HG03432 (cell line): ENCODE data around the gene GIMAP6.
"Not testable (repeated sequence)": the region's sequence is repeated elsewhere in the genome, so short reads cannot be mapped to it uniquely, and the experiment has no call there.

Experiments used
- ATAC-seq: cut with Tn5 transposase; IDR thresholded peaks from one replicate; pipeline ENCODE4 v1.9.1; 2021; ENCODE audit warnings: mild to moderate bottlenecking, moderate library complexity; ENCODE audit not compliant: unreplicated experiment

Gene GIMAP6

GRCh38 chr7:150631866-150632864 is at the start of gene GIMAP6:
TSS of gene GIMAP6 (minus strand) at chr7:150632385. CDS start at chr7:150630142, 2,243 bp downstream.
- ATAC-seq = peak; percentile 88

- not testable (repeated sequence) for ATAC-seq
Observed at GRCh38 chr7:150680364-150680763, 48.2 kb upstream of the GIMAP6 start.

DNA sequence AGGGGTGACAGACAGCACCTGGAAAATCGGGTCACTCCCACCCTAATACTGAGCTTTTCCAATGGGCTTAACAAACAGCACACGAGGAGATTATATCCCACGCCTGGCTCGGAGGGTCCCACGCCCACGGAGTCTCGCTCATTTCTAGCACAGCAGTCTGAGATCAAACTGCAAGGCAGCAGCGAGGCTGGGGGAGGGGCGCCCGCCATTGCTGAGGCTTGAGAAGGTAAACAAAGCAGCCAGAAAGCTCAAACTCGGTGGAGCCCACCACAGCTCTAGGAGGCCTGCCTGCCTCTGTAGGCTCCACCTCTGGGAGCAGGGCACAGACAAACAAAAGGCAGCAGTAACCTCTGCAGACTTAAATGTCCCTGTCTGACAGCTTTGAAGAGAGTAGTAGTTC is 46.4 kb upstream of the GIMAP6 start:
- not testable (repeated sequence) for ATAC-seq

GRCh38 chr7:150676854-150677253 is 44.7 kb upstream of the GIMAP6 start:
- not testable (repeated sequence) for ATAC-seq

GRCh38 chr7:150676276-150676675 is 44.1 kb upstream of the GIMAP6 start:
- ATAC-seq = not testable (repeated sequence)

DNA sequence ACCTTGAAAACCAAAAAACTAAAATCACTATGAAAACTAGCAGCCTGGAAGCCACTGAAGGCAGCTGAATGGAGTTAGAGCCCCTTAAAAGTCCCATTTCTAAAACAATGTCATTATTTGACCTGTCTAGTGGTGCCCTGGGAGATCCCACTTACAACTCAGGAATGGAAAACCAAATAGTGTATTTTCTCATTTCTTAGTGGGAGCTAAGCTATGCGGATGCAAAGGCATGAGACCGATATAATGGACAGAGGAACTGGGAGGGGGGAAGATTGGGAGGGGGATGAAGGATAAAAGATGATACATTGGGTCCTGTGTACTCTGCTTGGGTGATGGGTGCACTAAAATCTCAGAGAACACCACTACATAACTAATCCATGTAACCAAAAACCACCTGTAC is 43.5 kb upstream of the GIMAP6 start:
- no peak for ATAC-seq

GRCh38 chr7:150671798-150672585 is 39.8 kb upstream of the GIMAP6 start:
- not testable (repeated sequence) for ATAC-seq

DNA sequence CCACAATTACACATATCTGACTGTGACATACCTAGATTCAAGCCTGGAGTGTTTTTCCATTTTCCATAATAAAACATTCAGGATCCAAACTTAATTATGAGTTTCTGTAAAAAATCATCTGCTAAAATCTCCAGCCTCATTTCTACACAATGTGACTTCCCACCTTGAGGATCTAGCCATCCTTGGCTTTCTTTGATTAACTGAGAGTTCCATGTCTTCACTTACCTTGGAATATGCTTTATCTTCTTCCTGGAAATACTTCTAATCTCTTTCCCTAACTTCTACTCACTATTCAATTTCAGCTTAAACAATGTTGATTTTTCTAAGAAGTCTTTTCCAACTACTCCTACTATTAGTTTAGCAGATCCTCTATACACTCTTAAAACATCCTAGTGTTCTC is 36.8 kb upstream of the GIMAP6 start:
- no peak for ATAC-seq

- peak; percentile 81 for ATAC-seq
Observed at GRCh38 chr7:150668472-150668911, 36.3 kb upstream of the GIMAP6 start.

GRCh38 chr7:150666412-150666811 is 34.2 kb upstream of the GIMAP6 start:
- no peak for ATAC-seq

DNA sequence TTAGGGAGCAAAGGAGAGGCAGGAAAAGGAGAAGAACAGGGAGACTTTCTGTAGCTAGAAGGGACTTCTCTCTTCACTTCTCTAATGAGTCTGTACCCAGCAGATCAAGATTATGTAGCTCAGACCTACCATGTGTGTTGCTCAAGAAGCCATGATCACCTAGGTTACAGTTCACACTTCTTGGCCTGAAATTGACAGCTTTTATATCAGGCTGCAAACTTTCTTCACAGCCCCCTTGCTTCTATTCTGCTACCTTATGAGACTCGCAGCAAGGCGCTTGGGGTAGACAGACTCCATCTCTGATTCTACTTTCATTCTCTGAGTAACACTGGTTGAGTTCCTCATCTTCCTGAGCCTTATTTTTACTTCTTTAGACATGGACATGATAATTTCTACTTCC is 33.7 kb upstream of the GIMAP6 start:
- ATAC-seq = no peak

DNA sequence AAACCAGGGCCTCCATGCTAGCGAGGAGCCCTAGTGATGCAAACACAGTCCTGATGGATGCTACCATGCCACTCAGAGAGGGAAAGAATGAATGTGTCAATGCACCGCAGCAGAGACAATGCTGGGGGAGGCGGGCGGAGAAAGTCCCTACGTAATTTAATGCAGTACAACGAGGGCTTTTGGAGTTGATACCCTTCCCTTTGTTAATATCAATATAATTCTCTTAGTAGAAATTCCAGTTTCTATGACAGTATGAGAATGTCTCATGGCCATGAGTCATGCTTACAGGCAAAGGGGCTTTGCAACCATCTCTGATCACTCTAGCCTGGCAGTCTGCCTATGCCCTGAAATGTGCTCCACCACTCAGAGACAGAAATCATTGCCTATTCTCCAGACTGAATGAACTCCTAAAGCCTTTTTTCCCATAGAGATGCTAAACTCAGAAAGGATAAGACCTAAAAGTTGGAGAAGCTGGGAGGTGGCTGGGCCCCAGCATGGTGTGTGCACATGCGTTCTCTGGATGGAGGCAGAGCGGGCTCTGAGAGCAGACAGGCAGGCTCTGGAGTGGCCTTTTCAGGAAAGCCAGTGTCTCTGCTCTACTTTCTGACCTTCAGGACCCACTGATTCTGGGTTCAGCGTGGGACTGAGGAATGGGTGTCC is 33.0 kb upstream of the GIMAP6 start:
- ATAC-seq = no peak

DNA sequence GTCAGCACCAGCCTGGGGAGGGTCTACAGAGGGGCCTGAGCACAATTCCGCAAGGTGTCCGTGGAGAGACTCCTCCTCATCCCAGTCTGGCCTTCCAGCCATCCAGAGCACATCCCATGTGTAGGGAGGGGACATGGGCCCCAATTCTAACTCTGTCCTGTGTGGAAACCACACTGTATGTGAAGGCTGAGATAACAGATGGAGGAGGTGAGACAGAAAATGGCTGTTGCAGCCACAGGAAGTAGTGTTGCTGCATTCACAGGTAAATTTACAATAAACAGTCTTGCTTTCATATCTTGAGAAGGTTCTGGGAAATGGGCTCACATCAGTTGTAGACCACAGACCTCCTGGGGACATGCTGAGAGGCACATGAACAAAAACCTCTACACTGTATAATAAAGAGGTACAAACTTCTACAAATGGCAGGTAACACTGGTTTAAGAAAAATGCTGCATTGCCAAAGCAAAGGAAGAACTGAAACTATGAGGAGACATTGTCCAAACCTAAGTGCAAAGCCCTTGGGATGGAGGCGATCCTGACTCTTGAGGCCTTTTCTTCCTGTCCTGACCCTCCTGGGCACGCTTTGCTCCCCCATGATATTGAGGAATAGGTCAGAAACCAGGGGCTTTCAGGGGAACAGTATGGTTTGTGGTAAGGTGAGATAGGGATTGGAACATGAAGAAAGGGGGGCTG is 31.8 kb upstream of the GIMAP6 start:
- ATAC-seq = no peak

- not testable (repeated sequence) for ATAC-seq
Observed at GRCh38 chr7:150662821-150663220, 30.6 kb upstream of the GIMAP6 start.

- ATAC-seq = no peak
Observed at GRCh38 chr7:150660939-150661613, 28.9 kb upstream of the GIMAP6 start.

- ATAC-seq = no peak
Observed at GRCh38 chr7:150657526-150657925, 25.3 kb upstream of the GIMAP6 start.

DNA sequence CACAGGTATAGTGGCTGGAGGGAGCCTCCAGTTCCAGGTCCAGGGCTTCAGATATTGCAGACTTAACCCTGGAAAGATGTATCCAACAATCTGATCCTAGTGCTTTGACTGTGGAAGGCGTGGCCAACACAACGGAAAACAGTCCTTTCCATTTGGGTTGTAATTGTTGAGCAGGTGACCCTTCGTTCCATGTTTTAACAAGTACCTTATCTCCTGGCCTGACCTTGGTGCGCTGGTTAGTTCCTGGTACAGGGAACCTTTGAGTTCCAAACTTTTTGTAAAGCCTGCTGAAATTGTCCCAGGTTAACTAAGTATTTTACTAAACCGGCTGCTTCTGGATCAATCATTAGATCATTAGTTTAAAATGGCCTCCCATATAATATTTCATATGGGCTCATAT is 23.9 kb upstream of the GIMAP6 start:
- no peak for ATAC-seq

GRCh38 chr7:150654692-150655091 is 22.5 kb upstream of the GIMAP6 start:
- no peak for ATAC-seq

DNA sequence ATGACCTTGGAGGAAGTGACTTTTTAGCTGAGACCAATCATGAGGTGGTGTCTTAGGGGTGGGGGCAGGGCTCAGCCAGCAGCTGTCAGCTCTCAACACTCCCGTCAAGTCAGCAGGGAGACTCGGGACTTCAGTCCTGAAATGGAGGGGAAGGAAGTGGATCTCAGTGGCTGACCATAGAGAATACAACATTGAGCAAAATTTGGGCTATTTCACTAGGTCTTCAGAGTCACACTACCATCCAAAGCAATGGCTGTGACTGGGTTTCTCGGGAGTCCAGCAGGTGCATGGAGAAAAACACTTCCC is 16.8 kb upstream of the GIMAP6 start:
- ATAC-seq = no peak
